ENCODE results near the gene CD163. TPM values are rescaled to one million over a fixed set of nuclear protein-coding genes. Genes with fewer than 3 reads are reported as not detected.

Gene CD163
- total RNA-seq, 2 donors from 2014 or later: 10.6 to 65.0 TPM

DNA sequence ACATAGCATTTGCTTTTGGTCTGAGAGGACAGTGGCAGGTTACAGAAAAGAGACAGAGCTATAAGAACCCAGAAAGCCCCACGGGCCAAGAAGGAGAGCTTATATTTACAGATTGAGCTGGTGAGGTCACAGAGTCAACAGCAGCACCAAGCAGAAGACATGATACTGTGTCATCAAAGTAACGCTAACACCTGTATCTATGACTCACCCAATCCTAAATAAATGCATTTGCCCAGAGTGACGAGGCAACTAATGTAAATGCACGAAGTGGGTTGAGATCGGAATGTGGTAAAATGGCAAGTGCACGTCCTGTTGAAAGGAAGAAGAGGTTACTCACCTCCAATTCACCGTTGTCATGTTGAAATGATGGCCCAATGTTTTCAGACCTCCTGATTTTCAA lies 52.9 kb downstream of the CD163 start:
- no peaks in the 10 kb centered on the region for H3K4me1 ChIP-seq (replicated peaks)
- no peaks in the 10 kb centered on the region for H3K36me3 ChIP-seq
- TF ChIP-seq POLR2AphosphoS5 (IDR thresholded peaks at IDR 0.05) (no peak), POLR2A (IDR thresholded peaks at IDR 0.05) (no peak)
- TF ChIP-seq, protein P1, sequence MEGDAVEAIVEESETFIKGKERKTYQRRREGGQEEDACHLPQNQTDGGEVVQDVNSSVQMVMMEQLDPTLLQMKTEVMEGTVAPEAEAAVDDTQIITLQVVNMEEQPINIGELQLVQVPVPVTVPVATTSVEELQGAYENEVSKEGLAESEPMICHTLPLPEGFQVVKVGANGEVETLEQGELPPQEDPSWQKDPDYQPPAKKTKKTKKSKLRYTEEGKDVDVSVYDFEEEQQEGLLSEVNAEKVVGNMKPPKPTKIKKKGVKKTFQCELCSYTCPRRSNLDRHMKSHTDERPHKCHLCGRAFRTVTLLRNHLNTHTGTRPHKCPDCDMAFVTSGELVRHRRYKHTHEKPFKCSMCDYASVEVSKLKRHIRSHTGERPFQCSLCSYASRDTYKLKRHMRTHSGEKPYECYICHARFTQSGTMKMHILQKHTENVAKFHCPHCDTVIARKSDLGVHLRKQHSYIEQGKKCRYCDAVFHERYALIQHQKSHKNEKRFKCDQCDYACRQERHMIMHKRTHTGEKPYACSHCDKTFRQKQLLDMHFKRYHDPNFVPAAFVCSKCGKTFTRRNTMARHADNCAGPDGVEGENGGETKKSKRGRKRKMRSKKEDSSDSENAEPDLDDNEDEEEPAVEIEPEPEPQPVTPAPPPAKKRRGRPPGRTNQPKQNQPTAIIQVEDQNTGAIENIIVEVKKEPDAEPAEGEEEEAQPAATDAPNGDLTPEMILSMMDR (IDR thresholded peaks at IDR 0.05): no peak
- 54% methylated on average over 7 of the region's 7 CpGs for WGBS
- no peak overlapping the region for H3K27ac ChIP-seq
- no peak for DNase-seq (ENCODE audit: low spot score)
- H3K9me3 ChIP-seq: no peaks in the 10 kb centered on the region
- H3K4me3 ChIP-seq: no peak overlapping the region
- intact Hi-C loops (cut with DNase I): no loop called here
- no peaks in the 10 kb centered on the region for H3K27me3 ChIP-seq (replicated peaks; ENCODE audit: insufficient read depth)

GRCh38 chr12:7448099-7448498 lies 55.5 kb downstream of the CD163 start:
- Histone ChIP-seq H3K27me3 (replicated peaks; ENCODE audit: insufficient read depth) (no peaks in the 10 kb centered on the region), H3K36me3 (no peaks in the 10 kb centered on the region), H3K4me3 (no peak overlapping the region), H3K27ac (no peak overlapping the region), H3K9me3 (no peaks in the 10 kb centered on the region), H3K4me1 (replicated peaks) (no peaks in the 10 kb centered on the region)
- WGBS: 64% methylated on average over 1 of the region's 1 CpG
- intact Hi-C loops (cut with DNase I): no loop called here
- DNase-seq (ENCODE audit: low spot score): no peak
- TF ChIP-seq, protein P1 (IDR thresholded peaks at IDR 0.05): no peak
- no peak for TF ChIP-seq POLR2A (IDR thresholded peaks at IDR 0.05)
- TF ChIP-seq POLR2AphosphoS5 (IDR thresholded peaks at IDR 0.05): no peak

GRCh38 chr12:7444537-7444936 lies 59.0 kb downstream of the CD163 start:
- Histone ChIP-seq H3K27ac (no peak overlapping the region), H3K9me3 (no peaks in the 10 kb centered on the region), H3K36me3 (no peaks in the 10 kb centered on the region), H3K4me1 (replicated peaks) (no peaks in the 10 kb centered on the region), H3K27me3 (replicated peaks; ENCODE audit: insufficient read depth) (no peaks in the 10 kb centered on the region), H3K4me3 (no peak overlapping the region)
- intact Hi-C loops (cut with DNase I): no loop called here
- WGBS: 60% methylated on average over 4 of the region's 4 CpGs
- TF ChIP-seq POLR2A (IDR thresholded peaks at IDR 0.05) (no peak), POLR2AphosphoS5 (IDR thresholded peaks at IDR 0.05) (no peak)
- TF ChIP-seq, protein P1 (IDR thresholded peaks at IDR 0.05): no peak
- DNase-seq (ENCODE audit: low spot score): no peak

DNA sequence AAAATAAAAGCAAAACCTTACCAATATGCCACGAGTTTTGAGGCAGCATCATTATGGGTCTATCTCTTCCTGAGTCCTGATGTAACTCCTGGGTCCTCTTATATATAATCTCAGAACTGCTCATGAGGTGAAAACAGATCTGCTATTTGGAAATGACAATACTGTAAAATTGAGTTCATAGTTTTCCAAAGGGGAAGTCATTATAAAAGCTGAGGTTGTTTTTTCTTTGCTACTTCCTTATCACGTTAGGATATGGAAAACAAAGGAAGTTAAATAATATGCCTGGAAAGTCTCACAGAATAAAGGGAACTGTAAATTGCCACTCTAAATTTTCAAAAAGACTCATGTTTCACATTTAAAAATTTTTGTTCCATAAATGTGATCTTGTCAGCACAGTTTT lies 59.5 kb downstream of the CD163 start, which contains the start of gene CD163L1:
Gene CD163L1, minus strand, starts transcription at position 78 of the 400 bp plus-strand sequence. Its CDS starts 26 bp downstream, at position 52.
- no peak within 1 kb of the TSS for H3K4me3 ChIP-seq
- DNase-seq (ENCODE audit: low spot score): no peak
- intact Hi-C loops (cut with DNase I): no loop called here
- H3K4me1 ChIP-seq (replicated peaks): no peaks in the 10 kb centered on the region
- WGBS: 23% methylated on average over 2 of the region's 2 CpGs
- H3K27me3 ChIP-seq (replicated peaks; ENCODE audit: insufficient read depth): no peaks in the 10 kb centered on the region
- H3K9me3 ChIP-seq: no peaks in the 10 kb centered on the region
- no peak within 1 kb of the TSS for H3K27ac ChIP-seq
- TF ChIP-seq, protein P1 (IDR thresholded peaks at IDR 0.05): no peak
- TF ChIP-seq POLR2A (IDR thresholded peaks at IDR 0.05) (no peak), POLR2AphosphoS5 (IDR thresholded peaks at IDR 0.05) (no peak)
- no peaks in the 10 kb centered on the region for H3K36me3 ChIP-seq

GRCh38 chr12:7441216-7441615 lies 62.4 kb downstream of the CD163 start:
- no peak for DNase-seq (ENCODE audit: low spot score)
- no peak overlapping the region for H3K27ac ChIP-seq
- no peaks in the 10 kb centered on the region for H3K9me3 ChIP-seq
- 84% methylated on average over 1 of the region's 1 CpG for WGBS
- intact Hi-C loops (cut with DNase I): no loop called here
- TF ChIP-seq POLR2AphosphoS5 (IDR thresholded peaks at IDR 0.05): no peak
- no peak for TF ChIP-seq POLR2A (IDR thresholded peaks at IDR 0.05)
- no peaks in the 10 kb centered on the region for H3K27me3 ChIP-seq (replicated peaks; ENCODE audit: insufficient read depth)
- H3K36me3 ChIP-seq: no peaks in the 10 kb centered on the region
- no peaks in the 10 kb centered on the region for H3K4me1 ChIP-seq (replicated peaks)
- H3K4me3 ChIP-seq: no peak overlapping the region

Measured in prostate gland (tissue), 2 donors.